Right lobe of liver (tissue), 6 donors: ENCODE results near the gene LGI2. TPM values are rescaled to one million over a fixed set of nuclear protein-coding genes. Genes with fewer than 3 reads are reported as not detected.

Experiments used
- ATAC-seq, 4 donors: fragments of 200-7000 bp; cut with Tn5 transposase; one replicate each; pipeline ENCODE4 v1.9.1; 2020; ENCODE audit warnings: mild to moderate bottlenecking in 4 of 4, moderate library complexity in 4 of 4
- DNase-seq, 3 donors: peaks; one replicate each; pipeline ENCODE4 v3.0.0-alpha.2; 2020
- H3K27ac ChIP-seq, 3 donors: fragments of 200-600 bp; one replicate each; pipeline ENCODE4 v1.8.0; 2022
- H3K27me3 ChIP-seq, 2 donors: fragments of 200-600 bp; one replicate each; pipeline ENCODE4 v1.8.0; 2022
- H3K36me3 ChIP-seq, 4 donors: fragments of 200-600 bp; sonication (generic) in 1 of 4; one replicate each; pipeline versions ENCODE4 v1.5.1 to v1.8.0; 2017 to 2022; ENCODE audit warnings: control low read depth in 1 of 4
- H3K4me1 ChIP-seq, 4 donors: fragments of 200-600 bp; sonication (generic) in 1 of 4; one replicate each; pipeline versions ENCODE4 v1.5.1 to v1.8.0; 2017 to 2022; ENCODE audit warnings: control low read depth in 1 of 4
- H3K4me3 ChIP-seq, 3 donors: fragments of 200-600 bp; one replicate each; pipeline ENCODE4 v1.8.0; 2022
- H3K9me3 ChIP-seq, 4 donors: fragments of 200-600 bp; sonication (generic) in 1 of 4; one replicate each; pipeline versions ENCODE4 v1.5.1 to v1.8.0; 2017 to 2022; ENCODE audit warnings: control low read depth in 1 of 4
- POLR2A ChIP-seq: fragments of 450-650 bp; IDR thresholded peaks from one replicate; pipeline ENCODE4 v1.6.1; 2017; ENCODE audit warnings: antibody characterized with exemption, mild to moderate bottlenecking
- WGBS: methylation state at CpG from one replicate; pipeline ENCODE4 v1.1.6; 2018; ENCODE audit warnings: low coverage, low lambda C conversion rate; ENCODE audit not compliant: insufficient coverage; ENCODE audit errors: missing lambda C conversion rate; 5-methylcytosine and 5-hydroxymethylcytosine counted together
- intact Hi-C, 2 donors: fragments of 100-400 bp; cut with DNase I; formaldehyde crosslinking; loops; one replicate each; pipeline versions ENCODE4 v1.11.2 to v1.14.1; 2022
- total RNA-seq, 6 experiments: library from RNA; depleted of rRNA in 2 of 6; stranded (reverse); fragments of >200 nt in 2 of 6; fragmentation: NEBNext Ultra II Directional in 3 of 6; extraction: Animal tissue kit (Norgen Biotek cat#: 25700) in 3 of 6; gene quantifications; one replicate each; pipeline versions ENCODE4 v1.1.0 to v1.2.4, GENCODE V29; 2016 to 2023
- TF ChIP-seq, protein P1 (sequence below), 4 donors: fragments of 200-600 bp in 3 of 4; fragments of 450-650 bp in 1 of 4; IDR thresholded peaks; one replicate each; pipeline versions ENCODE4 v1.5.1 to v1.8.0; 2016 to 2022; ENCODE audit warnings: antibody characterized with exemption in 4 of 4, mild to moderate bottlenecking in 2 of 4
- donor health status: DM: no; HTN: yes; CAD: no.
- donor health status: DM: no; HTN: no; CAD: no.
- donor health status: DM: no; HTN: no; CAD: no.
- donor health status: DM: no; HTN: yes; CAD: no.
- donor health status: DM: no; HTN: yes; CAD: no.

Gene LGI2
- total RNA-seq, 6 experiments from 2014 or later: 0.05 to 0.38 (median 0.22) TPM; not detected in 2

DNA sequence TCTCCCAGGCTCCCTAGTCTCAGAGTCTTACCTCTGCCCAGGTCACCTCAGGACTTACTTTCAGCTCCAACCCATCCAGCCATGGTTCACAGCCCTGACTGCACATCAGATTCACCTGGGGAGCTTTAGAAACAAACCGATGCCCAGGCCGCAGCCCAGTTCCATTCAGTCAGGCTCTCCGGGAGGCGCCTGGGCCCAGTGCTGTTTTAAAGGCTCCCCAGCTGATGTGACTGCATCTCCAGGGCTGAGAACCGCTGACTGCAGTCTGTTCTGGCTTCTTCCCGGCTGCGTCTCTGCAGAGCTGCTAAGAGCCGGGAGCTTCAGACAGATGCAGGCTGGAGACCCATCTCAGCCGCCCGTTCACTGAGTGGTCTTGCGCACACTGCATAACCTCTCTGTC is 44.4 kb upstream of the LGI2 start:
- whole genome bisulfite sequencing: 88% methylated on average over 9 of the region's 11 CpGs
- DNase-seq: no peak
- no peak overlapping the region for H3K27ac ChIP-seq
- TF ChIP-seq, protein P1, sequence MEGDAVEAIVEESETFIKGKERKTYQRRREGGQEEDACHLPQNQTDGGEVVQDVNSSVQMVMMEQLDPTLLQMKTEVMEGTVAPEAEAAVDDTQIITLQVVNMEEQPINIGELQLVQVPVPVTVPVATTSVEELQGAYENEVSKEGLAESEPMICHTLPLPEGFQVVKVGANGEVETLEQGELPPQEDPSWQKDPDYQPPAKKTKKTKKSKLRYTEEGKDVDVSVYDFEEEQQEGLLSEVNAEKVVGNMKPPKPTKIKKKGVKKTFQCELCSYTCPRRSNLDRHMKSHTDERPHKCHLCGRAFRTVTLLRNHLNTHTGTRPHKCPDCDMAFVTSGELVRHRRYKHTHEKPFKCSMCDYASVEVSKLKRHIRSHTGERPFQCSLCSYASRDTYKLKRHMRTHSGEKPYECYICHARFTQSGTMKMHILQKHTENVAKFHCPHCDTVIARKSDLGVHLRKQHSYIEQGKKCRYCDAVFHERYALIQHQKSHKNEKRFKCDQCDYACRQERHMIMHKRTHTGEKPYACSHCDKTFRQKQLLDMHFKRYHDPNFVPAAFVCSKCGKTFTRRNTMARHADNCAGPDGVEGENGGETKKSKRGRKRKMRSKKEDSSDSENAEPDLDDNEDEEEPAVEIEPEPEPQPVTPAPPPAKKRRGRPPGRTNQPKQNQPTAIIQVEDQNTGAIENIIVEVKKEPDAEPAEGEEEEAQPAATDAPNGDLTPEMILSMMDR (IDR thresholded peaks at IDR 0.05): no peak
- TF ChIP-seq POLR2A: no peak
- no peaks in the 10 kb centered on the region for H3K36me3 ChIP-seq
- H3K27me3 ChIP-seq: no peaks in the 10 kb centered on the region
- no peaks in the 10 kb centered on the region for H3K4me1 ChIP-seq
- H3K4me3 ChIP-seq: no peak overlapping the region
- no peaks in the 10 kb centered on the region for H3K9me3 ChIP-seq
- intact Hi-C loops: no loop called here
- no peak for ATAC-seq

DNA sequence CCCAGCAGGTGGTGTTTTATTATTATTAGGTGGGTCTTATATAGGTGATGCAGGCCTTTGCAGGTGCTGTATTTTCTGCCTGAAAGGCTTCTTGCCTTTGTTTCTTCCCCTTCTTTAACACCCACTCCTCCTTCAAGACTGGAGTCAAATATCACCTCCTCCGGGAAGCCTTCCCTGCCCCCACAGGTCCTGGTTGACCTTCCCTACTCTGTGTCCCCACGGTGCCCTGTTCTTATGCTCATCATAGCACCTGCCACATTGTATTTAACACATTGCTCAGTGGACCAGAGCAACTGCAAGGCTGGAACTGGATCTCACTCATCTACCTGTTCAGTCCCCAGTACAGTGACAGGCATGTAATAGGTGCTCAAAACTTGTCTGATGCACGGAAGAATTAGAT is 39.8 kb upstream of the LGI2 start:
- intact Hi-C loops: no loop called here
- TF ChIP-seq, protein P1 (IDR thresholded peaks at IDR 0.05): no peak
- no peak for TF ChIP-seq POLR2A
- Histone ChIP-seq H3K4me3 (no peak overlapping the region), H3K9me3 (no peaks in the 10 kb centered on the region), H3K36me3 (no peaks in the 10 kb centered on the region), H3K27me3 (no peaks in the 10 kb centered on the region), H3K27ac (no peak overlapping the region), H3K4me1 (no peaks in the 10 kb centered on the region)
- WGBS: 63% methylated on average over 3 of the region's 3 CpGs
- DNase-seq (no peak), ATAC-seq (no peak)

DNA sequence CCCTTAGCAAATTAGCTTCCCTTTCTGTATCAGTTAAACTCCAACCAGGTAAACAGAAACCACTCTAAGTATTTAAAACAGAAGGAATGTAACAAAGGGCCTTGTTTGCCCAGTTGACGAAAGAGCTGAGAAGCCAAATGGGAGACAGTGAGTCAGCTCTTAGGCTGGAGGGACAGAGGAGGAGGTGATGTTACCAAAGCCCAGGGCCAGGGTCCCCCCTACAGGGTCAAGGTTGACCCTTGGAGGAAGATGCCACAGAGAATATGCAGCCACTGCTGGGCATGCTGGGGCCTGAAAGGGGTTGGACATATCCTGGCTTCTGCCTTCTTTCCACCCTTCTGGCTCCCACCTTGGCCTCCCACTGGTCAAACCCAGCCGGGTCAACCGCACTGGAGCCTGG is 38.3 kb upstream of the LGI2 start:
- Histone ChIP-seq H3K4me3 (no peak overlapping the region), H3K4me1 (no peaks in the 10 kb centered on the region), H3K36me3 (no peaks in the 10 kb centered on the region), H3K27me3 (no peaks in the 10 kb centered on the region), H3K9me3 (no peaks in the 10 kb centered on the region), H3K27ac (no peak overlapping the region)
- intact Hi-C loops: no loop called here
- TF ChIP-seq, protein P1 (IDR thresholded peaks at IDR 0.05): no peak
- no peak for TF ChIP-seq POLR2A
- ATAC-seq: no peak
- WGBS: 36% methylated on average over 2 of the region's 3 CpGs
- no peak for DNase-seq

DNA sequence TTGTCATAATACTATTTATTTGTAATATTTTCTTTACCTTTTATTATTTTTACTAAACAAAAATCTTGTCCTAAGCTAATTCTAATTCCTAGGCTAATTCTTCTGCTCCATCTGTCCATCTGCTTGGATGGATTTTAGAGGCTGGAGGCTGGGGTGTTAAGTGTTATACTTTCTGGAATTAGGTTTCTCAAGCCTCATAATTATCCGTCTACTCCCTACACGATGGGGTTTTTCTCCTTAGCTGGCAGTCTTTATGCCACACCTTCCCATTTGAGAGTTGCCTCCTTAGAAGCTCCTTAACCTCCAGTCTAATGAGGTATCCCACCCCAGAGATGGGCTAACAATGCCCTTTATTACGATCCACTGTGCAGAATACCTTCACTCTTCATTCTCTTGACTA is 37.6 kb upstream of the LGI2 start:
- no peak overlapping the region for H3K27ac ChIP-seq
- intact Hi-C loops: no loop called here
- H3K4me3 ChIP-seq: no peak overlapping the region
- no peak for ATAC-seq
- no peak for TF ChIP-seq POLR2A
- TF ChIP-seq, protein P1 (IDR thresholded peaks at IDR 0.05): no peak
- 51% methylated on average over 3 of the region's 3 CpGs for WGBS
- H3K36me3 ChIP-seq: no peaks in the 10 kb centered on the region
- no peaks in the 10 kb centered on the region for H3K9me3 ChIP-seq
- no peaks in the 10 kb centered on the region for H3K27me3 ChIP-seq
- DNase-seq: no peak
- no peaks in the 10 kb centered on the region for H3K4me1 ChIP-seq
